Activated CD4-positive, alpha-beta T cell treated with anti-CD3 and anti-CD28 coated beads, Interleukin-2, amount 50 U/mL, for 48 hours (primary cell): Measurements from ENCODE around the gene ADK.
A peak's percentile ranks its signal among the peaks of the same experiment; 100 is the strongest.
"Not testable (repeated sequence)": the region's sequence is repeated elsewhere in the genome, so short reads cannot be mapped to it uniquely, and the experiment has no call there.

Experiments
- DNase-seq, 2 experiments: peaks; one replicate each; pipeline ENCODE4 v3.0.0-alpha.2; 2020

The ADK gene

DNA sequence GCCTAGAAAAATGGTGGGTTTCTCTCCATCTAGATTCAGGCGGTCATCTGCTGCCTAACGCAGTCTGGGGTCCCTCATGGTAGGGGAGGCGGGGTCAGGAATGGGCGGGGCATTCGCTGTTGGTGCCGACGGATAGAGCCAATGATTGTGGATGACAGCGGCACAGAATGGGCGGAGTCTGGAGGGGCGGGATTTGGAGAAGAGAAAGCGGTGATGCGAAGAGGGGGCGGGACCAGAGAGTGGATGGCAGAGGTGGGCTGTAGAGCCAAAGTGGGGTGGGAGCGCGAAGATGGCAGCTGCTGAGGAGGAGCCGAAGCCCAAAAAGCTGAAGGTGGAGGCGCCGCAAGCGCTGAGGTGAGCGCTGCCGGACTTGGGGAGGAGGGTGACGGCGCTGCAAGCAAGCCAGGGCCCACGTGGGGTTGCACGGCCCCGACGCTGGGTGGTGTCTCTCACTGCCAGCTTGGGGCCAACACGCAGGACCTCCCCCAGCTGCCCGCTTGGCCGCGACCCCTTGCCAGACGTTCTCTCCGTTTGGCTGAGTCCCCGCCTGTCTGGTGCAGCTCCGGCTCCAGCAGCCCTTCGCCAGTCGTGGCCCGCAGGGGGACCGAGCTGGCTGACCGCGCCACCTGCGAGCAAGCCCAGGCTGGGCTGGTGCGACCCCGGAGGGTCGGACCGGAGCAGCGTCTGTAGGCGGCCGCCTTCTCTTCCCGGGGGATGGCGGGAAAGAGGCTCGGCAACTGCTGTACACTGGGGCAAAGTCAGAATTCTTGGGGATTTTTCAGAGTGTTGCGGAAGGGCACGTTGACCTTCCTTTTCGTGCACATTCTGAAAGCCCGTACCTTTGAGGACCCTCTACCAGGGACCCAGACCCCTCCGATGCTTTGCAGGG is at the start of gene ADK:
Gene ADK, plus strand, starts transcription at position 232 of the 889 bp plus-strand sequence. Its CDS starts 58 bp downstream, at position 290.
- DNase-seq = peak; percentile 100

DNA sequence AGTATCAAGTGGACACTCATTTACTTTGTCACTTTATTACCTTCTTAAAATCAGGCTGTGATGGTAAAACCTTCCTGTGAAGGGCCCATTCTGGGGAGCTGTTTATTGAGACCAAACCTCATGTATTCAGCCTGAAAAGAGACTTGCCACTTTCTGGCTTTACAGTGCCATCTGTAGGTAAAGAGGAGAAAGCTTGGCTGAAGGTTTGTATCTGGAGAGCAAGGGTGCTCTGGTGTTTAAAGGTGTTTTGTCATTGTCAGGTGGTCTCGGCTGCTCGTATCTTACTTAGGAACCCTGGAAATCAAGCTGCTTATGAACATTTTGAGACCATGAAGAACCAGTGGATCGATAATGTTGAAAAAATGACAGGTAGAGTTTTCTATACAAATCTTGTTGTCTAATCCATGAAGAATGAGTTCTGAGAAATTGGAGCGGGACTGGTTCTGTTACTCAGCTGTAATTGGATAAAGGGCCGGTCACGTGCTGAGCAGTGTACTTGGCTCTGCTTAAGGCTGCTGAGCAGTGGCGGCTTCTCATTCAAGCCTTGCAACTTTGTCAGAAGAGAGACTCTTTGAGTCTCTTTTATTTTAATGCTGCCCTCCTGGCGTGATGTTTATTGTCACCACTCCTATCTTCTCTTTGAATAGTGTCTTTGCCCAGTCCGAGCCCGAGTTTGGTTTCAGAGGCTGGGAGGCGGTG is 47.3 kb upstream of the ADK start:
- DNase-seq = no peak

DNA sequence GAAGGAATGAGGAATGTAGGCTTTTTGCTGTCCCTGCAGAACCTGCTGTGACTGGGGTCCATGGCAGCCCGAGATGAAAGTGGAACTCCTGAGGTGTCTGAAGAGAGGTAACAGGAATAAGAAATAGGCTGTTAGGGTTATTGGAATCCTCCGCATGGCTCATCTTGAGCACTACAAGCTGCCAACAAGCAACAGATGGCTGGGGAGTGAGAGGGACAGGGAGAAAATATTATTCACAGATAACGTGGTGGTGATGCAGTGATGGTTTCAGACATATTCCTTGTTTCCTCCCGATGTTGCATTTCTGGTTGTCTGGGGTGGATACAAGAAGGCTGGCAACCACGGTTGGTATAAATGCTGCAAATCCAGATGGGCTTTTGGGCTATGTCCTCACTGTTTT is 46.5 kb upstream of the ADK start:
- no peak for DNase-seq

DNA sequence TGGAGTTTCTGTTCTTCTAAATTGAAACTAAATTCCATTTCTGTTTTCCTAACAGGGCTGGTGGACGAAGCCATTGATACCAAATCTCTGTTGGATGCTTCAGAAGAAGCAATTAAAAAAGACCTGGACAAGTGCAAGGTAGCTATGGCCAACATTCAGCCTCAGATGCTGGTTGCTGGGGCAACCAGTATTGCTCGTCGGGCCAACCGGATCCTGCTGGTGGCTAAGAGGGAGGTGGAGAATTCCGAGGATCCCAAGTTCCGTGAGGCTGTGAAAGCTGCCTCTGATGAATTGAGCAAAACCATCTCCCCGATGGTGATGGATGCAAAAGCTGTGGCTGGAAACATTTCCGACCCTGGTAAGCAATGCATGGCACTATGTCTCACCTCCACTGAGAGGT is 46.0 kb upstream of the ADK start:
- DNase-seq = no peak

DNA sequence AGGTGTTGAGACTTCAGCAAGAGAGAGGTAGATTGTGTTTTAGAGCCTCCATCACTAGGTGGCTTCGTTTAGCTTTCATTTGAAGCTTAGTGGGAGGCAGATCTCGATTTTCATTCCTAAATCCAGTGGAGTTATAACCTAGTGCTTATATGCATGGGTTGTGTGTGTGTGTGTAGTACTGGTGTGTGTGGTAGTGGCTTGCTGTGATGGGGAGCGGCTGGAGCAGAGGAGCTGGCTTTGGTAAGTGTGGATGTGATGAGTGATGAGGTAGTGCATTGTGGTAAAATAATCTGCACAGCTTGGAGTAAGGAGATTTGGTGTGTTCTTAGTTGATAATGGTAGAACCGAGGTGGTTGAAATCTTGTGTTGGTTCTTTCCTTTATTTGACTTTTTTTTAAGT is 43.6 kb upstream of the ADK start:
- no peak for DNase-seq

DNA sequence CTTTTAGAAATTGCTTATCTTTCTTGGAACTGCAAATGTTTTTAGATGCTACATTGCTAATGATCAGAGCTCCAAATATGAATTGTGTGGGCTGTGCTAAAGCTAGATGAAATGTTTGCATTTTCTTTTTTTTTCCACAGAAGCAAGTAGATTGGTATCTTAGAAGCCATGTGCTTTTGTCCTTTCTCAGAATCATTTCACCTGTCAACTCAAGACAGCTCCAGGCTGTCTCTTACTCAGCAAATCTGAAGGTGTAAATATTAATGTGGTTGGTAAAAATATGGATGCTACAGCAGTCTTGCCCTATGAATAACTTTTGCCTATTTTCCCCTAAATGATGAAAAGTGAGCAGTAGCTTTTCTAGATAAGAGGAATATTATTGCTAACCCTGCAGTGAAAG is 41.6 kb upstream of the ADK start:
- DNase-seq = no peak

DNA sequence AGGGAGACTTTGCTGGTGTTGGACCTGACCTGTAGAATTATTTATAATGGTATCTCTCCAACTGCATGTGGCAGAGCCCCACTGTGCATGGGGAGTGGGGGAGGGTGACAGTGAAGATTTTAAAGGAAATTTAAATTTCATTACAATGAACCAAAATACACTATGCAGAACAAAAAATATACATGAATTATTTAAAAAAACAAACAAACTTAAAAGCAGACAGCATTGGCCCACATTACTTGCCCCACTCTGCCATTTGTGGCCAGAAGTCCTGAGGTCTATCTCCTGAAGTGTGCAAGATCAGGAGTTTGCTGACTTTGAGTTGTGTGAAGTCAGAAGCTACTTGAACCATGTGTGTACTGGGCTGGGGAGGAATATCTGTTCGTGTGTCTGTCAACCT is 40.9 kb upstream of the ADK start:
- DNase-seq = no peak

DNA sequence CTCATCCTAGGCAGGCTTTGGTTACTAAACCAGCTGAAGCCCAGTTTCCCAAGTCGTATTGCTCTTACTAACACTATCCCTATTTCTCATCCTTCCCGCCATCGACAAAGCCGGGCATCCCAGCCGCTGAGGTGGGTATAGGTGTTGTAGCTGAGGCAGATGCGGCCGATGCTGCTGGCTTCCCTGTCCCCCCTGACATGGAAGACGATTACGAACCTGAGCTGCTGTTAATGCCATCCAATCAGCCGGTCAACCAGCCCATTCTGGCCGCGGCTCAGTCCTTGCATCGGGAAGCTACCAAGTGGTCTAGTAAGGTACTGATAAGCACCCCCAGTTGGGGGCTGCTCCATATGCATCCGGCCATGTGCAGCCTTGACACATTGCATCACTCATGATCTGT is 39.2 kb upstream of the ADK start:
- no peak for DNase-seq

DNA sequence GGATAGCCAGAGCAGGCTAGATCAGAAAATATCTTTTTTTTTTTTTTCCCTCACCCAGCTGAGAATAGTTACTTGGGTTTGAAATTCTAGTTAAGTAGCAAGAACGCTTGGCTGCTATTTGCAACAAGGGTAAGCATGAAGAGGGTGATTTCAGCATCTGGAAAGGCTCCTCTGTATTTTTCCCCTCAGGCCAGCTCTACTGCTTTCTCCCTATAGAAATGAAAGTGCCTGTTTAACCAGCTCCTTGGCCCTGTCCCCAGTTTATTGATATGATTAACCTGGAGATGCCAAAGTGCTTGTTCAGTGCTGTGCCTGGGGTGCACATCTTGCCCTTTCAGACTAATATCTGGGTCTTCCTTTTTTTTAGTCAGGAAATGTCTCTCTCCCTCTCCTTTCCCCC is 37.5 kb upstream of the ADK start:
- no peak for DNase-seq

DNA sequence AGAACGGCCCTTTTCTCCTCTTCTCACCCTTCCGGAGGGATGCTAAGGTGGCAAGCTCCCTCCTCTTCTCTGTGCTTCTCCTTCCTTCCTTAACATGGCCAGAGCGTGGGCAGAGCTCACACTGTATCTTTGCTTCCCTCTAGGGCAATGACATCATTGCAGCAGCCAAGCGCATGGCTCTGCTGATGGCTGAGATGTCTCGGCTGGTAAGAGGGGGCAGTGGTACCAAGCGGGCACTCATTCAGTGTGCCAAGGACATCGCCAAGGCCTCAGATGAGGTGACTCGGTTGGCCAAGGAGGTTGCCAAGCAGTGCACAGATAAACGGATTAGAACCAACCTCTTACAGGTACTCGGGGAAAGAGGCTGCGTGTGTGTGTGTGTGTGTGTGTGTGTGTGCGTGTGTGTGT is 37.0 kb upstream of the ADK start:
- no peak for DNase-seq

DNA sequence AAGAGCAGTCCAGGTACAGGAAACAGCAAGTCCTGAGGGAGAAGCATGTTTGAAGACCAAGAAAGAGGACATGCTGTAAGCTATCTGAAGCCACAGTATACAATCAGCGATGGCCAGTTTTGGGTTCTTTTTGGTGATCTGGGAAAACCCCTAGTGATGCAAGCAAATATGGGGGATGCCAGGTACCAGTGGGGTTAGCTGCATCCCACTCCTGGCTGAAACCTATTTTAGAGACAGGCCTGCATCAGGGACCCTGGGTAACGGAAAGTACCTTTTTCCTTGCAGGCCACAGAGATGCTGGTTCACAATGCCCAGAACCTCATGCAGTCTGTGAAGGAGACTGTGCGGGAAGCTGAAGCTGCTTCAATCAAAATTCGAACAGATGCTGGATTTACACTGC is 33.3 kb upstream of the ADK start:
- DNase-seq = no peak

DNA sequence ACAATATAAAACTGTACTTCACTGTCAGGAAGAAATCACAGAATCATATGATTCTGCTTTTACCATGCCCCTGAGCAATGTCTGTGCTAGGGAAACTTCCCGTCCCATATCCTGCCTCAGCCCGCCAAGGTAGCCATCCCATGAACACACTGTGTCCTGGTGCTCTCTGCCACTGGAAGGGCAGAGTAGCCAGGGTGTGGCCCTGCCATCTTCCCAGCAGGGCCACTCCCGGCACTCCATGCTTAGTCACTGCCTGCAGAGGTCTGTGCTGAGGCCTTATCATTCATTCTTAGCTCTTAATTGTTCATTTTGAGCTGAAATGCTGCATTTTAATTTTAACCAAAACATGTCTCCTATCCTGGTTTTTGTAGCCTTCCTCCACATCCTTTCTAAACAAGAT is 32.2 kb upstream of the ADK start:
- no peak for DNase-seq

DNA sequence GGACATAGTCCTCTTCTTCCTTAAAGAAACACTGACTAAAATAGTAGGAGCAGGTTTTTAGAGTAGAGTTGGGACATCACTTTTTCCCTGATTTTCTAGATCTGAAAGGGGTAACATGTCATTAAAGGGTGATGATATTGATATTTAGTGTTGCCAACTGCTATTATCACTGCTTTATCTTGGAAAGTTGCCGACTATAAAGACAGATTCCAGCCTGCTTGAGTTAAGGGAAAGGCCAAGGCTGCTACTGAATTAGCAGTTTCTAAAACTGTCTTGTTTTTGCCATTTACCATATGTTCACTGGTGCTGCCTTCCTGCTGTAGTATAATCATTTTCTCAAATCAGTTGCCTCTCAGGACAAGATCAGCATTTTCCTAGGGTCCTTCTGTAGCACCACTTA is 30.1 kb upstream of the ADK start:
- DNase-seq = no peak

DNA sequence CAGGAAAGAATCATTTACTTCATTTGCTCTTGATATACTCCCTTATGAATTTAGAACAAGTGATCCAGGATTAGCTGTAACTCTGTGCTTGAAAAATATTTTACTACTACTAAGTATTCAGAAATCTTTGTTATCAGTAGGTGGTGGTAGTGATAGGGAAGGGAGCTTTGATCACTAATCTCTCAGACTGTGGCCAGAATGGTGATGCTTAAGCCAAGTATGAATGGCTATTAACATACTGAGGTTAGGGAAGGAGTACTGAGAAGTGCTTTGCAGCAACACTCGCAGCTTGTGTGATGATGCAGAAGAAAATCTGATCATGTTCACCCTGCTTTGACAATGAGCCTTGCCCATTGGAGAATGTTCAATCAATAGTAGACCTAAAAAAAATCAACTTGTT is 29.7 kb upstream of the ADK start:
- DNase-seq = no peak

DNA sequence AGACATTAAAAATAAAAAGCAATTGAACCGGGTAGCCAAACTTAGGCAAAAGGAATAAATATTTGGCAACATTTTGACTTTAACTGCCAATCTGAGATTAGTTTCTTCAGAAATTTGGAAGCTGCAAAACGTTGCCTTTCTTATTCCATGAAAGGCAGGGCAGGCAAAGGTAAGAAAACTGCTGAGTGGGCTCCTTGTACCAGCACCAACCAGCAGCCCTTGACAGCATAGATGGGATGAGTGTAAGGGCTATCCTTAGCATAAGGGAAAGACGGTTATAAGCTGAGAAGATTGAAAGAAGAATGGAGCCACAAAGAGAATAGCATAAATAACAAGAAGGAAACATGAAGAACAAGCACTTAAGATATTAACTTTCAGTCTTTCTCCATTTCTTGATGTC is 29.0 kb upstream of the ADK start:
- no peak for DNase-seq

DNA sequence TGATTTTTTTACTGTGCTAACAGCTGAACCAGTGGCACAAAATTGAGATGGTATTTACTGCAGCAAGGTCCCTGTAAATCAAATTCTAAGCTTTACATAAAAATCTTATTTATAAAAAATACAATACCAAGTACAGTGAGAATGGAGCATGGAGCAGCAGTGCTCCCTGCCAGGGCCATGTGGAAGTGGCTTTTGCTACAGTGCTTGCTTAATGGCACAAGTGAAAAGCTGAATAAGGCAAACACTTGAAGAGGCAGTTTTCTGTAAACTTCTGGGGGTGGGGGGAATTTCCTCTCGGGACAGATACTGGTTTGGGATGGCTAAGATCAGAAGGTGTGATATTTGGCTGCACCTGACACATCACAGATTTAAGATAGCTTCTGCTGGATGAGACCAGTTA is 27.9 kb upstream of the ADK start:
- DNase-seq = no peak

DNA sequence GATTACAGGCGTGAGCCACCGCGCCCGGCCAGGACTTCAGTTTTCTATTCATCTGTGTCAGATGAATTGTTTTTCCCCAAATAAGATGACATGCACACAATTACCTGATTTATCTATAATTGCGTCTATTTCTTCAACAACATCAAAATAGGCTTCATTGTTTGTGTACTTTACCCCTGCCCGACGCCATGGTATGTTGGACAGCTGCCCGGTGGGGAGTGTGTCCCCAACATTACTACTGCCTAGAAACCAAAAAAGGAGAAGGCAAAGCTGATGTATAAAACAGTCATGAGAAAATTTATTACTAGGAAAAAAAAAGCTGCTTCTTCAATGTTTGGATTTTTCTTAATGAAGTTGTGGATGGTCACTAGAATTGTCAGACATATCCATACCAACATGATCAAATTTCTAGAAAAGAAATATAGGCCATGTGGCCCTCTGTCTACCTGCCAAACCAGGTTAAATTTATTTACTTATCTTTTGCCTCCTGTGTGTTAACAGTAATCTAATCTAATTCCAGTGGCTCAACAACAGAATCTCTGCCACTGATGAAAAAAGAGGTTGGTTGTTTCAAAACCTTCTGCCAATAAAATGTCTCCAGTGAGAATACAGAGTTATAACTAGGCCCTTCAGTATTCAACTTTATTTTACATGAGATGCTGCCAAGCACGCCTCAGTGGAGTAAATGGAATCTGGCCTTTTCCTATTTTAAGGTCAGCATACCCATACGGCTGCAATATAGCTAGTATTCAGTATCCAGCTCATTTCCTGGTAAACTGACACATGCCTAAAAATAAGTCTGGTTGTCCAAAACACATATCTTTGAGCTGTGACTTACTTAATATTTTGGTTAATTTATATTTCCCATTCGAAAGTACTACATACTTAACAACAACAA is 16.8 kb upstream of the ADK start:
- no peak for DNase-seq

DNA sequence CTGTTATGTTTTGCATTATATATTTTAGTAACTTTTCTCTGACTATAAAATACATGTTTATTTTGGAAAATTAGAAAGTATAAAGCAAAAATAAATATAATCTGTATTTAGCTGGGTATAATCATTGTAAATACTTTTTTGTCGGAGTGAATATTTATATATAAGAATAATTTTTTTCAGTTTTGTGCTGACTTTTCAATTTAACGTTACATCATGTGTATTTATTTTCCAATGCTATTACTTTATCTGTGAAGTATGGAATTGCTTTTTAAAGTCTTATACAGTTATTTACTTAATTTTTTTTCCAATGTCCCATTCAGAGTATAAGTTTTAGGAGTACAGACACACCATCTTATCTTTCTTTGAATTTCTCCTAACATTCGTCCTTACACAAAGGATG is 15.6 kb upstream of the ADK start:
- DNase-seq = no peak

DNA sequence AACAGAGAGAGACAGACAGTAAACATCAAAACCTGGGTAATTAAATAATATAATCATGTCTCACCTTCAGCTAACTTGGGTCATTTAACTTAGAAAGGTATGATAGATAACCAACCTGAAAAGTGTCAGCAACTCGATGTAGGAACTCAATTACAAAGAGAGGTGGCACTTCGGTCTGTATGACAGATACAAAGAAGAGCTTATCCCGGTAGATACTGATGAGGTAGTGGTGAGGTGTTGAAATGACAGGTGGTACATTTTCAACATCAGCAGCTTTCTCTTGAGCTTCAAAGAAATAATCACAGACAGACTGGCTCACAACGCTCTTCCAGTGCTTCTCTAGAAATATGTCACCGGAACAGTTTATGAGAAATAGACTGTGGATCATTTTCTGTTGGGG is 13.0 kb upstream of the ADK start:
- no peak for DNase-seq

DNA sequence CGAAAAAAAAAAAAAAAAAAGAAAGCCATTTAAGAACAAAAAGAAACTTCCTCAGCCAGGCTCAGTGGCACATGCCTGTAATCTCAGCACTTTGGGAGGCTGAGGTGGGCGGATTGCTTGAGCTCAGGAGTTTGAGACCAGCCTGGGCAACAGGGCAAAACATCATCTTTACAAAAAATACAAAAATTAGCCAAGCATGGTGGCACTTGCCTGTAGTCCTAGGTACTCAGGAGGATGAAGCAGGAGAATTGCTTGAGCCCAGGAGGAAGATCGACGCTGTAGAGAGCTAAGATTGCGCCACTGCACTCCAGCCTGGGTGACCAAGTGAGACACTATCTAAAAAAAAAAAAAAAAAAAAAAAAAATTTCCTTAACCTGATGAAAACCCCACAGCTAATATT is 12.4 kb upstream of the ADK start:
- not testable (repeated sequence) for DNase-seq

DNA sequence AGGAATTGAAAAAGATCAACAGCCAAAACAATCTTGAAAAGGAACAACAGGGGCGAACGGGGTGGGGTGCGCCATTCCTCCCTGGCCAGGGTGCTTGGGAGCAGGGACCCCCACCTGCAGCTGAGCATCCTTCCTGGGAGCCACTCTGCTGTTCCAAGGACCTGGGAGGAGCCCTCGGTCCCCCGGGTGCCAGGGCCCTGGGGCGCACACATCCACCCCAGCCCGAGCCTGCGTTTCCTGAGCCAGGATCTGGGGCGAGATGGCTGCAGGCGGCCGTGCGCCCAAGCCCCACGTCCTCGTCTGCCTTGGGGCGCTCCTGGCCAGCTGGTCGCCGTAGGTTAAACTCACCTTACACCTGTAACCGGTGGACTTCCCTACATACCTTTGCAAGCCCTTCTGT is 11.0 kb upstream of the ADK start:
- DNase-seq = no peak

DNA sequence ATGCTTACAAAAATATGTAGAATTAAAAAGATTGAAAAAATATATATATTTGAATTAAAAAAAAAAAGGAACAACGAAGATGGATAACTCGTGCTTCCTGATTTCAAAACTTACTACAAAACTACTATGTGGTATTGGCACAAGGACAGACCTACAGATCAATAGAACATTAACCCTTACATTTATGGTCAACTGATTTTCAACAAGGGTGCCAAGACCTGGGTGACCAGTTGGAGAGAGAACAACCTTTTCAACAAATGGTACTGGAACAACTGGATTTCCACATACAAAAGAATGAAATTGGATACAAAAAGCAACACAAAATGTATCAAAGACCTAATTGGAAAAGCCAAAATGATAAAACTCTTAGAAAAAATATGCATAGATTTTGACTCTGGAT is 10.5 kb upstream of the ADK start:
- DNase-seq = no peak

DNA sequence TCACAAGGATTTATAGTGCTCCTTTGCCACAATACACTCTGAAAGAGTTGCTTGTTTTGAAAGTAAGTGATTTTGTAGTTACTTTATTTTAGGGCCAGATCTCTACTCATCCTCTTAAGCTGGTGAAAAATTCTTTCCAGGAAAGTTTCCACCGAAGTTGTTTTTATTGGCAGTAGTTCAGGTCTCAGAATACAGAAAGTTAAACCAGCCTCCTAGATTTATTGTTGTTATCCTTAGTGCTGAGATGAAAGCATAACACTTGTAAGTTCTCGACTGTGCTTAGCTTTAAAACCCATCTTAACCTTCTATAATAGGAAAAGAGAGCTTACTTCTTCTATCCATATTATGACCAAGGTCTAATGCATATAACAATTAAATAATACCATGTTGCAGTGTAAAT is 5.9 kb upstream of the ADK start:
- no peak for DNase-seq

DNA sequence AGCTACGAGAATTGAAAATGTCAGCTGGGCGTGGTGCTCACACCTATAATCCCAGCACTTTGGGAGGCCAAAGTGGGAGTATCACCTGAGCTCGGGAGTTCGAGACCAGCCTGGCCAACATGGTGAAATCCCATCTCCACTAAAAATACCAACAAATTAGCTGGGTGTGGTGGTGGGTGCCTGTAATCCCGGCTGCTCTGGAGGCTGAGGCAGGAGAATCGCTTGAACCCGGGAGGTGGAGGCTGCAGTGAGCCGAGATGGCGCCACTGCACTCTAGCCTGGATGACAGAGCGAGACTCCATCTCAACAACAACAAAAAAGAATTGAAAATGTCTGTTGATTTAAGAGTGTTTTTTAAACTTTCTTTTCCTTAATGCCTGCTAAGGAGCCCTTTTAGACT is 4.0 kb upstream of the ADK start:
- DNase-seq = not testable (repeated sequence)
